Endothelial cell of umbilical vein (primary cell): Measurements from ENCODE around the gene BTN3A1. TPM values are rescaled to one million over a fixed set of nuclear protein-coding genes. Genes with fewer than 3 reads are reported as not detected.

ENCODE experiments used
- BruUV-seq: library from RNA; stranded (reverse); fragments of 400-500 nt; replicated peaks from 2 replicates; lab custom pipeline; 2021; lab: Mats Ljungman, UMichigan
- CTCF ChIA-PET: fragments of 300-600, 350-600 bp; sonication (Branson Sonifier 250); formaldehyde crosslinking; loops from one replicate; lab custom pipeline; 2021; ENCODE audit warnings: antibody characterized with exemption, inconsistent platforms; lab: Charles Lee
- POLR2A ChIA-PET: fragments of 300-600, 350-600 bp; sonication (Branson Sonifier 250); formaldehyde crosslinking; loops from one replicate; lab custom pipeline; 2021; ENCODE audit warnings: antibody characterized with exemption, inconsistent platforms; lab: Charles Lee
- DNase-seq: peaks from one replicate; pipeline ENCODE4 v3.0.0-alpha.2; 2011; ENCODE audit warnings: low read depth, low spot score
- FAIRE-seq: peaks from 2 replicates; lab custom pipeline; 2011; peaks lifted over from hg19 to GRCh38; lab: Jason Lieb, UNC
- H2AFZ ChIP-seq: 2 replicates; pipeline ENCODE4 v1.6.0; 2012; ENCODE audit warnings: low read depth, low read length, control low read depth, inconsistent platforms
- H3K27ac ChIP-seq: 2 replicates; pipeline ENCODE4 v1.5.1; 2011; ENCODE audit warnings: low read depth, mild to moderate bottlenecking, control low read depth, low read length, moderate library complexity; ENCODE audit not compliant: insufficient read depth
- H3K27me3 ChIP-seq, 2 experiments: 2 replicates each; pipeline versions ENCODE4 v1.6.0 to v1.6.1; 2011; ENCODE audit warnings: low read length in 2 of 2, mixed read lengths in 1 of 2; ENCODE audit not compliant: control insufficient read depth in 2 of 2, insufficient read depth in 2 of 2
- H3K36me3 ChIP-seq, 2 experiments: 2 replicates in 1 of 2; 3 replicates in 1 of 2; pipeline ENCODE4 v1.5.1; 2011; ENCODE audit warnings: low read length in 2 of 2, mild to moderate bottlenecking in 1 of 2, moderate library complexity in 1 of 2; ENCODE audit not compliant: control insufficient read depth in 2 of 2, insufficient read depth in 2 of 2; ENCODE audit errors: extremely low read depth in 1 of 2
- H3K4me1 ChIP-seq: 3 replicates; pipeline ENCODE4 v1.5.1; 2011; ENCODE audit warnings: mild to moderate bottlenecking, low read length; ENCODE audit not compliant: control insufficient read depth, insufficient read depth; ENCODE audit errors: extremely low read depth
- H3K4me2 ChIP-seq: 2 replicates; pipeline ENCODE4 v1.6.1; 2011; ENCODE audit warnings: low read length, control low read depth, mixed read lengths; ENCODE audit not compliant: insufficient read depth
- H3K4me3 ChIP-seq, 3 experiments: fragments of 200-600 bp in 1 of 3; sonication (generic), shearing (Covaris generic) in 1 of 3; replicated peaks in 1 of 3; 2 replicates each; pipeline ENCODE4 v1.5.1; 2011 to 2016; ENCODE audit warnings: control low read depth in 3 of 3, low read length in 3 of 3, mild to moderate bottlenecking in 2 of 3, inconsistent platforms in 1 of 3, low read depth in 1 of 3, moderate library complexity in 1 of 3; ENCODE audit not compliant: insufficient read depth in 1 of 3
- H3K79me2 ChIP-seq: 2 replicates; pipeline ENCODE4 v1.6.0; 2012; ENCODE audit warnings: low read length, inconsistent platforms; ENCODE audit not compliant: control insufficient read depth, insufficient read depth
- H3K9ac ChIP-seq: replicated peaks from 2 replicates; pipeline ENCODE3; 2011; ENCODE audit warnings: low read length, control low read depth; ENCODE audit not compliant: insufficient read depth; ENCODE audit errors: extremely low read depth
- H3K9me1 ChIP-seq: replicated peaks from 3 replicates; pipeline ENCODE4 v1.6.0; 2011; ENCODE audit warnings: mild to moderate bottlenecking, low read length; ENCODE audit not compliant: control insufficient read depth, insufficient read depth; ENCODE audit errors: extremely low read depth
- H3K9me3 ChIP-seq: replicated peaks from 2 replicates; pipeline ENCODE4 v1.5.1; 2012; ENCODE audit warnings: low read length, inconsistent platforms; ENCODE audit not compliant: control insufficient read depth, insufficient read depth
- H4K20me1 ChIP-seq: replicated peaks from 2 replicates; pipeline ENCODE3; 2011; ENCODE audit warnings: mild to moderate bottlenecking, low read length; ENCODE audit not compliant: control insufficient read depth, insufficient read depth; ENCODE audit errors: extremely low read depth
- CTCF ChIP-seq, 2 donors: IDR thresholded peaks; 1 replicate in 1 of 2; 2 replicates in 1 of 2; pipeline ENCODE4 v1.5.1; 2011; ENCODE audit warnings: low read length in 2 of 2, mild to moderate bottlenecking in 2 of 2, moderate library complexity in 2 of 2, control low read depth in 1 of 2, inconsistent platforms in 1 of 2, low read depth in 1 of 2; ENCODE audit not compliant: insufficient read depth in 1 of 2; ENCODE audit errors: extremely low read depth in 1 of 2
- EZH2 ChIP-seq: IDR thresholded peaks from 2 replicates; pipeline ENCODE4 v1.6.1; 2012; ENCODE audit warnings: borderline replicate concordance, low read depth, mild to moderate bottlenecking, moderate library complexity, low read length, inconsistent platforms; ENCODE audit not compliant: severe bottlenecking
- FOS ChIP-seq: IDR thresholded peaks from 2 replicates; pipeline ENCODE4 v1.6.1; 2011; ENCODE audit warnings: mild to moderate bottlenecking, low read length, moderate library complexity, borderline replicate concordance; ENCODE audit not compliant: insufficient read depth
- GATA2 ChIP-seq: IDR thresholded peaks from 2 replicates; pipeline ENCODE4 v1.7.0; 2011; ENCODE audit warnings: low read depth, mild to moderate bottlenecking, moderate library complexity, mixed read lengths, low read length; ENCODE audit not compliant: insufficient read length, insufficient read depth
- JUN ChIP-seq: IDR thresholded peaks from 2 replicates; pipeline ENCODE4 v1.6.1; 2011; ENCODE audit warnings: borderline replicate concordance, low read depth; ENCODE audit not compliant: insufficient read length, insufficient read depth
- MAX ChIP-seq: IDR thresholded peaks from 2 replicates; pipeline ENCODE4 v1.6.1; 2011; ENCODE audit not compliant: insufficient read depth, insufficient read length
- MYC ChIP-seq: IDR thresholded peaks from one replicate; pipeline ENCODE4 v1.6.1; 2011; ENCODE audit warnings: mild to moderate bottlenecking, low read depth, low read length
- POLR2A ChIP-seq: IDR thresholded peaks from 2 replicates; pipeline ENCODE4 v1.6.1; 2012; ENCODE audit warnings: low read depth, mild to moderate bottlenecking, control low read depth, low read length
- POLR2AphosphoS5 ChIP-seq: IDR thresholded peaks from 2 replicates; pipeline ENCODE4 v1.6.1; 2012; ENCODE audit warnings: low read depth, mild to moderate bottlenecking, control low read depth, low read length, moderate library complexity; ENCODE audit not compliant: insufficient read depth
- dilution Hi-C: fragments of 300-500 bp; cut with MboI; formaldehyde crosslinking; loops from one replicate; pipeline ENCODE4 v1.15.0; 2019; ENCODE audit warnings: low sequenced_read_pairs; ENCODE audit not compliant: extremely low pct_ligation_motif_present
- intact Hi-C: fragments of 100-400 bp; cut with micrococcal nuclease; formaldehyde crosslinking; loops from one replicate; pipeline ENCODE4 v1.10.0; 2022
- polyA plus RNA-seq, 4 experiments: library from polyadenylated mRNA; depleted of rRNA in 3 of 4; stranded (reverse) in 3 of 4; unstranded in 1 of 4; fragments of >200 nt; gene quantifications; 2 replicates each; pipeline versions ENCODE4 v1.2.1 to v1.2.3, GENCODE V29; 2011 to 2012; ENCODE audit warnings: missing spikeins in 1 of 4
- total RNA-seq: library from RNA; stranded (reverse); gene quantifications from 2 replicates; pipeline ENCODE4 v1.2.3, GENCODE V29; 2021

BTN3A1 gene
- total and polyA plus RNA-seq, 2 donors (not counting 3 experiments of a cell fraction or from before 2014, with no cell fraction given) = 7.6 to 12.1 TPM

- no peak overlapping the region for H3K9ac ChIP-seq
- no peaks in the 10 kb centered on the region for H3K9me3 ChIP-seq
- no peak overlapping the region for H3K4me3 ChIP-seq
- peaks cover 8% of the 10 kb centered on the region for H3K4me1 ChIP-seq
- DNase-seq = peak; percentile 11
- no TSS peak for BruUV-seq
- no peak for FAIRE-seq
- TF ChIP-seq POLR2A (no peak), FOS (no peak), EZH2 (no peak), POLR2AphosphoS5 (no peak), JUN (no peak), GATA2 (no peak), CTCF (IDR thresholded peaks at IDR 0.05; ENCODE audit: extremely low read depth in 1 of 2, insufficient read depth in 1 of 2, low read depth in 1 of 2, low read length in 2 of 2) (no peak), MYC (no peak), MAX (no peak)
- no peak overlapping the region for H2AFZ ChIP-seq
- CTCF ChIA-PET = no interaction called here
- POLR2A ChIA-PET = no interaction called here
- peaks cover 27% of the 10 kb centered on the region for H3K79me2 ChIP-seq
- no peaks in the 10 kb centered on the region for H3K9me1 ChIP-seq
- intact Hi-C loops (no loop called here), dilution Hi-C loops (no loop called here)
- H3K4me2 ChIP-seq = no peak overlapping the region
- H3K27me3 ChIP-seq = no peaks in the 10 kb centered on the region
- H3K36me3 ChIP-seq = peaks cover 38 to 43% of the 10 kb centered on the region in 2 experiments
- no peaks in the 10 kb centered on the region for H4K20me1 ChIP-seq
- H3K27ac ChIP-seq = no peak overlapping the region
Observed at GRCh38 chr6:26464014-26464413, 61.9 kb downstream of the BTN3A1 start.
